ENCODE results near the gene CA10. TPM values are rescaled to one million over a fixed set of nuclear protein-coding genes. Genes with fewer than 3 reads are reported as not detected.

CA10 gene
- total RNA-seq, 2 experiments from 2014 or later = not detected

GRCh38 chr17:51650202-51650601 is 508.3 kb downstream of the CA10 start:
- H3K27me3 Mint-ChIP-seq = peaks cover 50% of the 10 kb centered on the region
- intact Hi-C loops (cut with DNase I, micrococcal nuclease) = no loop called here
- H3K27me3 ChIP-seq (ENCODE audit: control insufficient read depth in 1 of 2, insufficient read depth in 2 of 2, low read length in 2 of 2) = peaks cover 1 to 5% of the 10 kb centered on the region in 2 experiments
- no peaks in the 10 kb centered on the region for H3K9me3 ChIP-seq (ENCODE audit: control insufficient read depth in 1 of 2, insufficient read depth in 1 of 2, low read length in 2 of 2)
- no peak for TF ChIP-seq CTCF (IDR thresholded peaks at IDR 0.05)
- no peak overlapping the region for H3K4me3 Mint-ChIP-seq
- H3K36me3 Mint-ChIP-seq (ENCODE audit: low read depth) = no peaks in the 10 kb centered on the region
- H3K4me1 ChIP-seq (ENCODE audit: insufficient read depth, low read length) = no peaks in the 10 kb centered on the region
- H3K27ac ChIP-seq (ENCODE audit: low read depth in 1 of 2, low read length in 2 of 2) = no peak overlapping the region
- DNase-seq (no peak), ATAC-seq (ENCODE audit: poor library complexity) (no peak)
- no peak overlapping the region for H3K4me3 ChIP-seq (ENCODE audit: low read length)
- no peaks in the 10 kb centered on the region for H3K9me3 Mint-ChIP-seq
- H3K4me1 Mint-ChIP-seq (ENCODE audit: low read depth) = no peaks in the 10 kb centered on the region
- ChIA-PET POLR2A (no interaction called here), CTCF (no interaction called here)
- no peak overlapping the region for H3K27ac Mint-ChIP-seq
- H3K36me3 ChIP-seq (ENCODE audit: insufficient read depth, low read length) = no peaks in the 10 kb centered on the region

DNA sequence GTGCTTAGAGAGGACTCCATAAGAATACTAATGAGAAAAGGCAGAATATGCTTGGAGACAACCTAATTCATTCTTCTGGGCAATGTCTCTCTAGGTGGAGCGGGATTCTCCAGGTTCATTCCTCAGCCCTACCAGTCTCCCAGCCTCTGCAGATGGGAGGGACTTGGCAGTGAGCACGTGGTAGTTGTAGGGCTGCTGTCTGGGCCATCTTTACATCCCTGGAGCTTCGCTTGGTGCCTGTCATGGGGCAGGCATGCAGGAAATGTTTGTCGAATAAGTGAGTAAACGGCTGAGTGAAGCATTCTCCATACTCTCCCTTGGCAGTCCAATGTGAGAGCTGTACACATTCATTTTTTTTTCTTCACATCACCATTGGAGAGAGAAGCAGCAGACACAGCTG is 510.7 kb downstream of the CA10 start:
- H3K4me1 Mint-ChIP-seq (ENCODE audit: low read depth) = no peaks in the 10 kb centered on the region
- H3K9me3 Mint-ChIP-seq = no peaks in the 10 kb centered on the region
- no peak overlapping the region for H3K27ac Mint-ChIP-seq
- Histone ChIP-seq H3K4me1 (ENCODE audit: insufficient read depth, low read length) (no peaks in the 10 kb centered on the region), H3K27me3 (ENCODE audit: control insufficient read depth in 1 of 2, insufficient read depth in 2 of 2, low read length in 2 of 2) (peaks cover 5% of the 10 kb centered on the region in 2 experiments), H3K4me3 (ENCODE audit: low read length) (no peak overlapping the region), H3K9me3 (ENCODE audit: control insufficient read depth in 1 of 2, insufficient read depth in 1 of 2, low read length in 2 of 2) (no peaks in the 10 kb centered on the region), H3K27ac (ENCODE audit: low read depth in 1 of 2, low read length in 2 of 2) (no peak overlapping the region), H3K36me3 (ENCODE audit: insufficient read depth, low read length) (no peaks in the 10 kb centered on the region)
- no peak for DNase-seq
- H3K36me3 Mint-ChIP-seq (ENCODE audit: low read depth) = no peaks in the 10 kb centered on the region
- no peak for ATAC-seq (ENCODE audit: poor library complexity)
- ChIA-PET POLR2A (no interaction called here), CTCF (no interaction called here)
- H3K4me3 Mint-ChIP-seq = no peak overlapping the region
- TF ChIP-seq CTCF (IDR thresholded peaks at IDR 0.05) = no peak
- peaks cover 66% of the 10 kb centered on the region for H3K27me3 Mint-ChIP-seq
- intact Hi-C loops (cut with DNase I, micrococcal nuclease) = loop anchor here in 1 of 2 experiments (10.0 kb wide), 1 partner anchor 323 kb away; no protein-coding TSS in a partner anchor

DNA sequence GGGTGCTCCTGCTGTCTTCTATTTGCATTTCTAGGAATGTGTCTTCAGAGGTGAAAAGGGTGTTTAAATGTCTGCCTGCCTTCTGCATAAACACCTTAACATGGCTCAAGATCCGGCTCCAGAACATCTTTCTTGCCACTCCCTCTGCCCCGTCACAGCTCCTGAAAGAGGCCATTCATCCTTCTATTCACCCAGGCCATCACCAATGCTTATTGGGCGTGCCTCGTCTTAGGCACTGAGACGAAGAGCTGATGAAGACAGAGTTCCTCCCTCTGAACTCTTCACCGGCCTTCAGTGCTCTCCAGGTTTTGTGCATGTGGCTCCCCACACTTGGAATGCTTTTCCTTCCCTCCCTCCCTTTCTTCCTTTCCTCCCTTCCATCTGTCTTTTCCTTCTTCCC is 511.4 kb downstream of the CA10 start:
- H3K4me3 ChIP-seq (ENCODE audit: low read length) = no peak overlapping the region
- intact Hi-C loops (cut with DNase I, micrococcal nuclease) = loop anchor here in 1 of 2 experiments (10.0 kb wide), 1 partner anchor 322 kb away; no protein-coding TSS in a partner anchor
- CTCF ChIA-PET = no interaction called here
- Mint-ChIP-seq H3K27ac (no peak overlapping the region), H3K4me1 (ENCODE audit: low read depth) (no peaks in the 10 kb centered on the region), H3K9me3 (no peaks in the 10 kb centered on the region), H3K4me3 (no peak overlapping the region), H3K27me3 (peaks cover 66% of the 10 kb centered on the region), H3K36me3 (ENCODE audit: low read depth) (no peaks in the 10 kb centered on the region)
- ATAC-seq (ENCODE audit: poor library complexity) (no peak), DNase-seq (no peak)
- POLR2A ChIA-PET = no interaction called here
- H3K36me3 ChIP-seq (ENCODE audit: insufficient read depth, low read length) = no peaks in the 10 kb centered on the region
- no peaks in the 10 kb centered on the region for H3K9me3 ChIP-seq (ENCODE audit: control insufficient read depth in 1 of 2, insufficient read depth in 1 of 2, low read length in 2 of 2)
- TF ChIP-seq CTCF (IDR thresholded peaks at IDR 0.05) = no peak
- no peaks in the 10 kb centered on the region for H3K4me1 ChIP-seq (ENCODE audit: insufficient read depth, low read length)
- H3K27me3 ChIP-seq (ENCODE audit: control insufficient read depth in 1 of 2, insufficient read depth in 2 of 2, low read length in 2 of 2) = peaks cover 1 to 5% of the 10 kb centered on the region in 2 experiments
- H3K27ac ChIP-seq (ENCODE audit: low read depth in 1 of 2, low read length in 2 of 2) = no peak overlapping the region
